ENCODE measurements around the gene TAGLN2. TPM values are rescaled to one million over a fixed set of nuclear protein-coding genes. Genes with fewer than 3 reads are reported as not detected.

TAGLN2 gene
- total and polyA plus RNA-seq, 9 of the 15 experiments (the other 6 are each of a cell fraction or from before 2014, with no cell fraction given) = 192 to 683 (median 455) TPM

DNA sequence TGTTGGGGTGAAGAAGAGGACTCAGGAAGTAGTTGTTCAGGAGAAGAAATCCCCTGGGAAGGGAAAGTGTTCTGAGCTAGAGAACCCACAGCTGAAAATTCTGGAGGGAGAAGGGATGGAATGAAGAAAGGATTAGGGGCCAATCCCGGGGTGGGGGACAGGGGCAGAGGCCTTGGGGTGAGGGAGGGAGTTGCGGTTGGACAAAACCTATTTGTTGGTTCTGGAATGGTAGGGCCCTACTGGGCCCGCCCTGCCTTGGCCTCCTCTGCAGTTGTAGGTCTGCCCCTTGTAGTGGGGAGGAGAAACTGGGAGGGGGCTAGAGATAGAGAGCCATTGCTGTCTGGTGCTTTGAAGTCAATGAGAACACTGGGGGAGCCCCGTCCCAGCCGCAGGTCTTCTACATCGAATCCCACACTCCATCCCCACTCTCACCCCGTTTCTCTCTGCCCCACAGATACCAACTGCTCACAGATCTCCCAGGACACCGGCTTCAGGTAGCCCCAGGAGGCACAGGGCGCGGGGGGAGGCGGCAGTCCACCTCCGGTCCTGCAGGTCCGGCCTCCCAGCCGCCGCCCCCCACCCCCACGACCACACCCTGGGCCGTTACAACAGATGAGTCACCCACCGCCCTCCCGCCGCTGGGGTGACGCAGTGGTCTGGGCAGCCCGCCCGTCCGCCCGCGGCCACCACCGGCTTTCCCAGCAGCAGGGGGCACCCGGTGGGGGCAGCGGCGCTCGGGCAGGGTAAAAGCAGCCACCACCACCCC, 1.1 kb downstream of the TAGLN2 start (continued):
- TF ChIP-seq, protein P1, sequence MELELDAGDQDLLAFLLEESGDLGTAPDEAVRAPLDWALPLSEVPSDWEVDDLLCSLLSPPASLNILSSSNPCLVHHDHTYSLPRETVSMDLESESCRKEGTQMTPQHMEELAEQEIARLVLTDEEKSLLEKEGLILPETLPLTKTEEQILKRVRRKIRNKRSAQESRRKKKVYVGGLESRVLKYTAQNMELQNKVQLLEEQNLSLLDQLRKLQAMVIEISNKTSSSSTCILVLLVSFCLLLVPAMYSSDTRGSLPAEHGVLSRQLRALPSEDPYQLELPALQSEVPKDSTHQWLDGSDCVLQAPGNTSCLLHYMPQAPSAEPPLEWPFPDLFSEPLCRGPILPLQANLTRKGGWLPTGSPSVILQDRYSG (tag; conservative IDR thresholded peaks at IDR 0.05; ENCODE audit: low read depth) = no peak
- TF ChIP-seq HNRNPK (IDR thresholded peaks at IDR 0.05; ENCODE audit: low read depth, low read length, poor library complexity, severe bottlenecking) = peak; percentile 23
- TF ChIP-seq, protein P2, sequence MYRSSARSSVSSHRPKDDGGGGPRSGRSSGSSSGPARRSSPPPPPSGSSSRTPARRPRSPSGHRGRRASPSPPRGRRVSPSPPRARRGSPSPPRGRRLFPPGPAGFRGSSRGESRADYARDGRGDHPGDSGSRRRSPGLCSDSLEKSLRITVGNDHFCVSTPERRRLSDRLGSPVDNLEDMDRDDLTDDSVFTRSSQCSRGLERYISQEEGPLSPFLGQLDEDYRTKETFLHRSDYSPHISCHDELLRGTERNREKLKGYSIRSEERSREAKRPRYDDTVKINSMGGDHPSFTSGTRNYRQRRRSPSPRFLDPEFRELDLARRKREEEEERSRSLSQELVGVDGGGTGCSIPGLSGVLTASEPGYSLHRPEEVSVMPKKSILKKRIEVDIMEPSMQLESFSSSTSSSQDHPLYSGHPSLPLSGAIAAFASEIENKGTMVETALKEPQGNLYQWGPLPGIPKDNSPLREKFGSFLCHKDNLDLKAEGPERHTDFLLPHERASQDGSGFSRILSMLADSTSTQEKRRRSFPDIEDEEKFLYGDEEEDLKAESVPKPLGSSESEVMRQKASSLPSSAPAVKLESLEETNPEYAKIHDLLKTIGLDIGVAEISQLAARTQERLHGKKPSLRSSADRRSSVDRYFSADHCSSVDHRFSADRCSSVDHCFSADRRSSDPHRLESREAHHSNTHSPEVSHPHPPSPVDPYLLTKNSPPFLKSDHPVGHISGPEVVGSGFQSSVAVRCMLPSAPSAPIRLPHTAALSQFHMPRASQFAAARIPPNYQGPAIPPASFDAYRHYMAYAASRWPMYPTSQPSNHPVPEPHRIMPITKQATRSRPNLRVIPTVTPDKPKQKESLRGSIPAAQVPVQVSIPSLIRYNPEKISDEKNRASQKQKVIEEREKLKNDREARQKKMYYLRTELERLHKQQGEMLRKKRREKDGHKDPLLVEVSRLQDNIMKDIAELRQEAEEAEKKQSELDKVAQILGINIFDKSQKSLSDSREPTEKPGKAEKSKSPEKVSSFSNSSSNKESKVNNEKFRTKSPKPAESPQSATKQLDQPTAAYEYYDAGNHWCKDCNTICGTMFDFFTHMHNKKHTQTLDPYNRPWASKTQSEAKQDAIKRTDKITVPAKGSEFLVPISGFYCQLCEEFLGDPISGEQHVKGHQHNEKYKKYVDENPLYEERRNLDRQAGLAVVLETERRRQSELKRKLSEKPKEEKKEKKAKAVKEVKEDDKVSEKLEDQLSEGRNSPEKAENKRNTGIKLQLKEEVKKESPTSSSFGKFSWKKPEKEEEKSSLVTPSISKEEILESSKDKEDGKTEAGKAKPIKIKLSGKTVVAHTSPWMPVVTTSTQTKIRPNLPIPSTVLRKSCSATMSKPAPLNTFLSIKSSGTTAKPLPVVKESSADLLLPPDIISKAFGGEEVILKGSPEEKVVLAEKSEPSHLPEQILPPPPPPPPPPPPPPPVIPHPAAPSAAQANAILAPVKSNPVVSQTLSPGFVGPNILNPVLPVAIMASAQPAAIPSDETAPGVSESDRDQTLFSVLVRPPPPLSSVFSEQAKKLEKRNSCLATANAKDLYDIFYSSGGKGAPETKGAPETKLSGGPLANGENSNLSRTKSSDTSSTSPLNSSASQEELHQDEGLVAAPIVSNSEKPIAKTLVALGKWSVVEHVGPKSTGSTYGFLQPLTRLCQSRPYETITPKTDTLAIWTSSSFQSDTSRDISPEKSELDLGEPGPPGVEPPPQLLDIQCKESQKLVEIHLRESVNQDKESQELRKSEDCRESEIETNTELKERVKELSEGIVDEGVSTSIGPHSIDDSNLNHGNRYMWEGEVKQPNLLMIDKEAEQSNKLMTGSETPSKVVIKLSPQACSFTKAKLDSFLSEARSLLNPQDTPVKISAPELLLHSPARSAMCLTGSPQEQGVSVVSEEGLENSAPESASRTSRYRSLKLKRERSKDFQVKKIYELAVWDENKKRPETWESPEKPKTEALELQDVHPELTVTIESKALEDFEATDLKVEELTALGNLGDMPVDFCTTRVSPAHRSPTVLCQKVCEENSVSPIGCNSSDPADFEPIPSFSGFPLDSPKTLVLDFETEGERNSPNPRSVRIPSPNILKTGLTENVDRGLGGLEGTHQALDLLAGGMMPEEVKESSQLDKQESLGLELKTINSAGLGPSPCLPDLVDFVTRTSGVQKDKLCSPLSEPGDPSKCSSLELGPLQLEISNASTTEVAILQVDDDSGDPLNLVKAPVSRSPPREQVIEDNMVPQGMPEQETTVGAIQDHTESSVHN (IDR thresholded peaks at IDR 0.05; ENCODE audit: borderline replicate concordance in 1 of 2, low read depth in 1 of 2) = peak in 1 of 2 experiments; percentile 53; a peak in 1 of 4 replicates
- TF ChIP-seq MCM5 (IDR thresholded peaks at IDR 0.05; ENCODE audit: low read depth) = no peak
- no peak for TF ChIP-seq ZNF764 (CRISPR knock-in tag; IDR thresholded peaks at IDR 0.05; ENCODE audit: low read depth)
- TF ChIP-seq DPF2 (IDR thresholded peaks at IDR 0.05) = peak; percentile 67
- peak; percentile 94 for TF ChIP-seq SMAD4 (CRISPR knock-in tag; conservative IDR thresholded peaks at IDR 0.05)
- no peak for TF ChIP-seq GTF2A2 (tag; IDR thresholded peaks at IDR 0.05)
- TF ChIP-seq KDM4B (IDR thresholded peaks at IDR 0.05; ENCODE audit: borderline replicate concordance in 2 of 2, low read depth in 1 of 2) = 0 out of 4 replicates have a peak, but pooled peaks of 1 of the 2 experiments have one; percentile 17
- peak in 1 of 2 experiments; percentile 23; a peak in 1 of 4 replicates for TF ChIP-seq RCOR1 (IDR thresholded peaks at IDR 0.05; ENCODE audit: borderline replicate concordance in 1 of 2, low read depth in 2 of 2, low read length in 2 of 2)
- TF ChIP-seq, protein P3, sequence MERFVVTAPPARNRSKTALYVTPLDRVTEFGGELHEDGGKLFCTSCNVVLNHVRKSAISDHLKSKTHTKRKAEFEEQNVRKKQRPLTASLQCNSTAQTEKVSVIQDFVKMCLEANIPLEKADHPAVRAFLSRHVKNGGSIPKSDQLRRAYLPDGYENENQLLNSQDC (CRISPR knock-in tag; IDR thresholded peaks at IDR 0.05) = no peak
- TF ChIP-seq ARID1B (IDR thresholded peaks at IDR 0.05) = peak; percentile 79
- peak; percentile 18 for TF ChIP-seq SAP30 (IDR thresholded peaks at IDR 0.05; ENCODE audit: borderline replicate concordance, insufficient read depth, low read depth, low read length, poor library complexity, severe bottlenecking)
- no peak for TF ChIP-seq TCF7 (IDR thresholded peaks at IDR 0.05; ENCODE audit: borderline replicate concordance)
- peak; percentile 59 for TF ChIP-seq CBFA2T3 (IDR thresholded peaks at IDR 0.05)
- TF ChIP-seq ZNF282 (CRISPR knock-in tag; IDR thresholded peaks at IDR 0.05) = no peak
- TF ChIP-seq MCM7 (IDR thresholded peaks at IDR 0.05) = no peak
- peak; percentile 26 for TF ChIP-seq POLR2B (IDR thresholded peaks at IDR 0.05; ENCODE audit: low read depth, partially characterized antibody)
- TF ChIP-seq RBM17 (IDR thresholded peaks at IDR 0.05; ENCODE audit: borderline replicate concordance, low read depth, low read length) = no peak
